HG03039 (cell line): ENCODE measurements around the gene GPN2.
"Not testable (repeated sequence)": the region's sequence is repeated elsewhere in the genome, so short reads cannot be mapped to it uniquely, and the experiment has no call there.

Source experiments
- ATAC-seq: cut with Tn5 transposase; IDR thresholded peaks from one replicate; pipeline ENCODE4 v1.9.1; 2021; ENCODE audit warnings: mild to moderate bottlenecking, moderate library complexity; ENCODE audit not compliant: unreplicated experiment

GPN2 gene

GRCh38 chr1:26858160-26858559 is 31.9 kb downstream of the GPN2 start:
- no peak for ATAC-seq

GRCh38 chr1:26857473-26858060 is 32.5 kb downstream of the GPN2 start:
- ATAC-seq: no peak

GRCh38 chr1:26856604-26857469 is 33.2 kb downstream of the GPN2 start:
- ATAC-seq: no peak

- ATAC-seq: no peak
Measured at GRCh38 chr1:26856181-26856580, 33.9 kb downstream of the GPN2 start.

- no peak for ATAC-seq
Measured at GRCh38 chr1:26855636-26856035, 34.4 kb downstream of the GPN2 start.

DNA sequence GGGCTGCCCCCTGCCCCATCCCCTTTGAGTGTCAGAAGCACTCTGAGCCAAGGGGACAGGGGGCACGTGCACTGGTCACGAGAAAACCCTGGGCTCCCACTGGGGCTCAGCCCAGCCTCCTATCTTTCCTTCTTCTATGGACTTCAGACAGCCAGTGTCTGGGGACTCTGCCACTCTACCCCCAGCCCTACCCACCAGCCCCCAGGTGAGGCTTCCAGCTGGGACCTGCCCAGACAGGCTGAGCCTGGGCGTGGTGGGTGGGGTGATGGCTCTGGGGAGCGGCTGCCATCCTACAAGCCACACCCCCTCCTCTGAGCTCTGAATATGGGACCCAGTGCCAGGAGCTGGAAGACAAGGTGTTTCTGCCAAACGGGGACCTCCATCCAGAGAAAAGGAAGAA is 35.2 kb downstream of the GPN2 start:
- no peak for ATAC-seq

- no peak for ATAC-seq
Measured at GRCh38 chr1:26853600-26853999, 36.5 kb downstream of the GPN2 start.

GRCh38 chr1:26853156-26853555 is 36.9 kb downstream of the GPN2 start:
- ATAC-seq: no peak

- no peak for ATAC-seq
Measured at GRCh38 chr1:26852701-26853100, 37.4 kb downstream of the GPN2 start.

DNA sequence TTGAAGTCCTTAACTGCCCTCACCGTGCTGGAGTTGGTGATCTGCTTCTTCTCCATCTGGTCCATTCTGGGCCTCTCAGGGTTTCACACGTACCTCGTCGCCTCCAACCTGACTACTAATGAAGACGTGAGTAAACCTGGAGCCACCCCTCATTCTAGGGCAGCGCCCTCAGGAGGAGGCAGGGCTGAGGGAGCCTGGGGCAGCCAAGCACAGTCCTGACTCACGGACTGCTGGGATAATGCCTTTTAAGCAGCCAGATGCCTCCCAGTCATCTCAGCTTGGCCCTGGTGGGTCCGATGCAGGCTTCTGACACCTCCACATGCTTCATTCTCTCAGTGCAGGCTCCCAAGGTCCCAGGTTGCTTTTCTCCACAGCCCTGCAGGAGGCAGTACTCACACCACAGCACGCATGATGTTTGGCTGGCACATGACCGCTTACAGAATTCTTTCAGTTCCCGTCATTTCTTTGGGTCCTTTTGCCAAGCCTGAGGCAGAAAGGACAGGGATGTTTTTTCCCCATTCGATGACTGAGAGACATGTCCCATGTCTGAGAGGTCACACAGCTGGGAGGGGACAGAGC is 38.9 kb downstream of the GPN2 start:
- ATAC-seq: no peak

DNA sequence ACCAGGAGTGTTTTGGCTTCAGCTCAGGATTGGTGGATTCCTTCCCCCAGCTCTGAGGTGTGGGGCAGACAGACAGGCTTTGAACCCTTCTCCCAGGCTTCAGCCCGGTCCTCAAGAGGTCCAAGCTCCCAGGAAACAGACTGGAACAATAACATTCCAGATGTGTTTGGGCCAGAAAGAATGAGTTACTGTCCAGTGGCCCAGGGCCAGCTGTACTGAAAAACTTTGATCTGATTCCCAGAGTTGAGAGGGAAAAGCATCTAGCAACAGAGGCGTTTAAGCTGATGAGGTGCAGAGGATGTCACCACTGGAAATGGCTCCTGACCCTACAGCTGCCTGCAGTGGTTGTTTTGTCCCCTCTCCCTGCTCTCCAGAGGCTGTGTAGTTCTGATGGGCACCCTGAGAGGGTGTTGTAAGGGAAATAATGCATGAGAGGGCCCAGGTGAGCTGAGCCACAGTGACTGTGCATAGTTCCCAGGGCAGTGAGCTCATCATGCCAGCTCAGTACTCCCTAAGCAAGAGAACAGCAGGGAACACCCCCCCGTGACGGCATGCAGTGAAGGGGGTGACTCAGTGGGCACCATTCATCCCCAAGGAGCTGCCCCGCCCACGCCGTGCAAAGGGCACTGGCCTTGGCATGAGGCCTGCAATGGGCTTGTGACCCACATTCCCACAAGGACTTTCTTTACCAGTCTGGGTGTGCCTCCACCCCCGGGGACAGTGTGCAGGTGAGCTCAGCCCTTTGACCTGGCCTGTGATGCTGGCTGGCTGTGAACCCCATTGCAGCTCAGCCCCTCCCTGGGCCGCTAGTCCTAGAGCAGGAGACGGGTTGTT is 40.9 kb downstream of the GPN2 start:
- no peak for ATAC-seq

- no peak for ATAC-seq
Measured at GRCh38 chr1:26848499-26848898, 41.6 kb downstream of the GPN2 start.

DNA sequence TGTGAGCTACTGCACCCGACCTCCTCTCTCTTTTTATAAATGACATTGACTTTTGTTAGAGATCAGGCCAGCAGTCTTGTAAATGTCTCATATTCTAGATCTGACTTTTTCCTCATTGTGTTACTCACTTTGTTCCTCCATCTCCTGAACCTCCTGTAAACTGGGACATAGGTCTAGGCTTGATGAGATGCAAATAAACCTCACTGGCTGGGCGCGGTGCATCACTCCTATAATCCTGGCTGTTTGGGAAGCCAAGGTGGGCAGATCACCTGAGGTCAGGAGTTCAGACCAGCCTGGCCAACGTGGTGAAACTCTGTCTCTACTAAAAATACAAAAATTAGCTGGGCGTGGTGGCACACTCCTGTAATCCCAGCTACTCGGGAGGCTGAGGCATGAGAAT is 42.3 kb downstream of the GPN2 start:
- ATAC-seq: not testable (repeated sequence)

- ATAC-seq: no peak
Measured at GRCh38 chr1:26844424-26845196, 45.5 kb downstream of the GPN2 start.

DNA sequence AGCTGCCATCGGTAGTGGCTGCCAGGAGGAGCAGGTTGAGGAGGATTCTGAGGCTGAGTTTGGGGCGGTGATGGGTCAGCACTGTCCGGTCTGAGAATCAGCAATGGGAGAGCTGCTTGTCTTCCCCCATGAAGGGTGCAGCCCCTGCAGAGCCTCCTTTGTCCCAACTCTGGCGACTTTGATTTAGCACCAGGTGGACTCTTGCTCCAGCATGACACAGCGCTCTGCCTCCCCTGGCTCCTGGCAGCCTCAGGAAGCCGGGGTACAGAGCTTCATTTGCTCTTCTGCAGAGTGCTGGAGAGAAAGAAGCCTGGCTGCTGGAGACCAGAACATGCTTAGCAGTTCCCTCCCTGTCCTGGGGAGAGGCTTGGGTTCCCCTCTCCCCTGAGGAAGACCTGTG is 50.3 kb downstream of the GPN2 start:
- no peak for ATAC-seq

DNA sequence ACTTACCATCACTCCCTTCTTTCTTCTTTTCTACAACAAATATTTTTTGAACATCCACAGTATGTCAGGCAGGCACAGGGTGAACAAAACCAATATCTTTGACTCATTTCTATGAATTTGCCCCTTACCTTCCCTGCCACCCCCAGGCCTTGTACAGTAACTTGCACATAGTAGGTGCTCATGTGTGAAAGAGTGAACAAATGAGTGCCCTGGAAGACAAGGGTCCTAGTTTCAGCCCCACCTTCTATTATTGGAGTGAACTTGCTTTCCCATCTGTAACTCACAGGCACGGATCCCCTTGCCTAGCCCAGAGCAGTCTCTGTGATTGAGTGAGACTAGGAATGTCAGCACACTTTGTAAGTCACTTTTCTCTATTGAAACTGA is 50.8 kb downstream of the GPN2 start:
- ATAC-seq: no peak

DNA sequence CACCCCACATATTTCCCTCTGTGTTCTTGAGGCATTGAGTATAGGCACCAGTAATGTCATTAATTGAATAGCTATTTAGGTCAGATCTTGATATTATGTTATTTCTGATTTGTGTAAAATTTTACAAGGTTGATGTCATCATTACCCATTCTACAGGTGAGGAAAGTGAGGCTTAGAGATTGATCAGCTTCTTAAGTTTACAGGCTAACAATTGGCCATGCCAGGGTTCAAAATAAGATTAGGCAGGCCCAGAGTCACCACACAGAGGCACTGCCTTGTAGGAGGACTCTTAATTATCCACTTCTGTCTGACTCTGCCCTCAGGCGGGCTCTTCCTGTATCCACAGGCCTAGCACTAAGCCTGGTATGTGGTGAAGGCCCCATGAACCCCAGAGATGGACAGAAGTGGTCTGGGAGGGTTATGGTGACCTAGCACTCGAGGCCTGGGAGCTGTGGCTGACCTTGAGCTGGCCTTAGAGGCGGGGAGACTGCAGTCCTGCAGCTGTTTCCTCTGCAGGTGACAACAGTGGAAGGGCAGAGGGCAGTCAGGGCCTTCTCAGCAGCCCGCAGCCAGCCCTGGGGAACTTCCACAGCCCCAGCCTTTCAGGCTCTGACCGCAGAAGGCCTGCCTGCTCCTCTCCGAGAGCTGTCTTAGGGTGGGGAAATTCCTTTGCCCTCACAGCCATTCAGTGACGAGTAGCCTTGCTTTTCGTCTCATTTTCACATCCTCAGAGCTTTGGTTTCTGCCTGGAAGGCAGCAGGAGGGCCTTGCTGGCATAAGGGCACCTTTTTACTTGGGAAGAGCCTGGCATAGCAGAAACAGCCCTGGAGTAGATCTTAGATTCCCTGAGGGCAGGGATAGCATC is 51.4 kb downstream of the GPN2 start:
- ATAC-seq: peak; percentile 78

DNA sequence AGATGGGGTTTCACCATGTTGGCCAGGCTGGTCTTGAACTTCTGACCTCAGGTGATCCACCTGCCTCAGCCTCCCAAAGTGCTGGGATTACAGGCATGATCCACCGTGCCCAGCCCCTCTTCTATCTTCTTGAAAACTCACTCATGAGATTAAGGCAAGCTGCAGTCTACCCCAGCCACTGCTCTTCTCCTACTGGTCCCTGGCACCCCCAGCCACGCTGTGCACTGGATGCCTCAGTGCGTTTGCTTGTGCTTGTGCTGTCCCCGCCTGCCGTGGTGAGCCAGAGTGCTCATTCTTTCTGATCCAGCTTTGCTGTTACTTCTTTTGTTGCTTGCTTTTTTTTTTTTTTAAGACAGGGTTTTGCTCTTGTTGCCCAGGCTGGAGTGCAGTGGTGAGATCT is 52.4 kb downstream of the GPN2 start:
- not testable (repeated sequence) for ATAC-seq
